DOHH2 (cell line): Measurements from ENCODE around the gene ZNF316.
"Not testable (repeated sequence)": the region's sequence is repeated elsewhere in the genome, so short reads cannot be mapped to it uniquely, and the experiment has no call there.

Experiments
- H3F3A ChIP-seq: fragments of 200-600 bp; sonication (generic), shearing (Covaris generic); 2 replicates; pipeline ENCODE4 v1.6.0; 2016; ENCODE audit warnings: antibody characterized with exemption, mild to moderate bottlenecking; ENCODE audit not compliant: control insufficient read depth, insufficient read depth
- H3K27ac ChIP-seq: fragments of 200-600 bp; sonication (generic); 2 replicates; pipeline ENCODE4 v1.5.1; 2014; ENCODE audit warnings: low read depth, mild to moderate bottlenecking, low read length, moderate library complexity
- H3K27me3 ChIP-seq: fragments of 200-600 bp; sonication (generic); 2 replicates; pipeline ENCODE4 v1.6.1; 2014; ENCODE audit warnings: mild to moderate bottlenecking, low read length, mixed read lengths; ENCODE audit not compliant: control insufficient read depth
- H3K36me3 ChIP-seq: fragments of 200-600 bp; sonication (generic); 2 replicates; pipeline ENCODE4 v1.6.1; 2014; ENCODE audit warnings: mild to moderate bottlenecking, low read length, moderate library complexity, mixed read lengths; ENCODE audit not compliant: control insufficient read depth
- H3K4me1 ChIP-seq: fragments of 200-600 bp; sonication (generic); 2 replicates; pipeline ENCODE4 v1.6.1; 2014; ENCODE audit warnings: mild to moderate bottlenecking, low read length, mixed read lengths; ENCODE audit not compliant: control insufficient read depth
- H3K4me2 ChIP-seq: fragments of 200-600 bp; sonication (generic); 2 replicates; pipeline ENCODE4 v1.6.0; 2014; ENCODE audit warnings: mild to moderate bottlenecking, low read length, moderate library complexity
- H3K4me3 ChIP-seq: fragments of 200-600 bp; sonication (generic); 2 replicates; pipeline ENCODE4 v1.5.1; 2014; ENCODE audit warnings: mild to moderate bottlenecking, low read length, mixed read lengths
- H3K79me2 ChIP-seq: fragments of 200-600 bp; sonication (generic); 2 replicates; pipeline ENCODE4 v1.6.1; 2014; ENCODE audit warnings: mild to moderate bottlenecking, low read length, mixed read lengths; ENCODE audit not compliant: control insufficient read depth
- H3K9me2 ChIP-seq: fragments of 200-600 bp; sonication (generic); replicated peaks from 2 replicates; pipeline ENCODE4 v1.6.1; 2014; ENCODE audit warnings: mild to moderate bottlenecking, low read length, mixed read lengths; ENCODE audit not compliant: control insufficient read depth
- H3K9me3 ChIP-seq: fragments of 200-600 bp; sonication (generic); 2 replicates; pipeline ENCODE4 v1.6.1; 2014; ENCODE audit warnings: antibody characterized with exemption, low read length, mixed read lengths; ENCODE audit not compliant: control insufficient read depth, insufficient read depth
- H4K20me1 ChIP-seq: fragments of 200-600 bp; sonication (generic); 2 replicates; pipeline ENCODE4 v1.6.0; 2014; ENCODE audit warnings: low read depth, mild to moderate bottlenecking, antibody characterized with exemption, low read length, moderate library complexity; ENCODE audit not compliant: control insufficient read depth, insufficient read depth
- EZH2phosphoT487 ChIP-seq: fragments of 200-600 bp; sonication (generic); IDR thresholded peaks from 2 replicates; pipeline ENCODE4 v1.6.1; 2017; ENCODE audit warnings: borderline replicate concordance, mild to moderate bottlenecking, antibody characterized with exemption, low read length, moderate library complexity, mixed read lengths
- TF ChIP-seq, protein P1 (sequence below): fragments of 200-600 bp; sonication (generic); IDR thresholded peaks from one replicate; pipeline ENCODE4 v1.5.1; 2014; ENCODE audit warnings: antibody characterized with exemption, mild to moderate bottlenecking, low read depth, low read length; ENCODE audit not compliant: poor library complexity, severe bottlenecking

Gene ZNF316

DNA sequence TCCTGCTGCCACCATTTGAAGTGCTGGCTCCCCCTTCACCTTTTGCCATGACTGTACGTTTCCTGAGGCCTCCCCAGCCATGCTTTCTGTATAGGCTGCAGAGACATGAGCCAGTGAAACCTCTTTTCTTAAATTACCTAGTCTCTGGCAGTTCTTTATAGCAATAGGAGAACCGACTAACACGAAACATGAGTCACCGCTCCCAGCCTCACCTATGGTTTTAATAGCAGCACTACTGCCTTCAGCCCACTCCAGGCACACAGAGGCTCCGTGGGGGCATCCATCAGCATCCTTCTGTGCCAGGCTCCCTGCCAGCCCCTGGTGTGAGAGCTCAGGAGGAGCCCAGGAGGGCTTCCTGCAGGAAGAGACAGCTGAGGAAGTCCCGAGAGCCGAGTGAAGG is 5.5 kb upstream of the ZNF316 start:
- Histone ChIP-seq H3K36me3 (no peaks in the 10 kb centered on the region), H3K9me3 (no peaks in the 10 kb centered on the region), H3K4me2 (no peak overlapping the region), H3K4me3 (no peak overlapping the region), H3K9me2 (no peaks in the 10 kb centered on the region), H3K79me2 (no peaks in the 10 kb centered on the region), H3K4me1 (peaks cover 16% of the 10 kb centered on the region), H3F3A (peaks cover 3% of the 10 kb centered on the region; the same call in 1 of the 2 replicates), H3K27ac (no peak overlapping the region), H4K20me1 (no peaks in the 10 kb centered on the region), H3K27me3 (no peaks in the 10 kb centered on the region)
- TF ChIP-seq, protein P1, sequence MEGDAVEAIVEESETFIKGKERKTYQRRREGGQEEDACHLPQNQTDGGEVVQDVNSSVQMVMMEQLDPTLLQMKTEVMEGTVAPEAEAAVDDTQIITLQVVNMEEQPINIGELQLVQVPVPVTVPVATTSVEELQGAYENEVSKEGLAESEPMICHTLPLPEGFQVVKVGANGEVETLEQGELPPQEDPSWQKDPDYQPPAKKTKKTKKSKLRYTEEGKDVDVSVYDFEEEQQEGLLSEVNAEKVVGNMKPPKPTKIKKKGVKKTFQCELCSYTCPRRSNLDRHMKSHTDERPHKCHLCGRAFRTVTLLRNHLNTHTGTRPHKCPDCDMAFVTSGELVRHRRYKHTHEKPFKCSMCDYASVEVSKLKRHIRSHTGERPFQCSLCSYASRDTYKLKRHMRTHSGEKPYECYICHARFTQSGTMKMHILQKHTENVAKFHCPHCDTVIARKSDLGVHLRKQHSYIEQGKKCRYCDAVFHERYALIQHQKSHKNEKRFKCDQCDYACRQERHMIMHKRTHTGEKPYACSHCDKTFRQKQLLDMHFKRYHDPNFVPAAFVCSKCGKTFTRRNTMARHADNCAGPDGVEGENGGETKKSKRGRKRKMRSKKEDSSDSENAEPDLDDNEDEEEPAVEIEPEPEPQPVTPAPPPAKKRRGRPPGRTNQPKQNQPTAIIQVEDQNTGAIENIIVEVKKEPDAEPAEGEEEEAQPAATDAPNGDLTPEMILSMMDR, result no peak
- no peak for TF ChIP-seq EZH2phosphoT487

DNA sequence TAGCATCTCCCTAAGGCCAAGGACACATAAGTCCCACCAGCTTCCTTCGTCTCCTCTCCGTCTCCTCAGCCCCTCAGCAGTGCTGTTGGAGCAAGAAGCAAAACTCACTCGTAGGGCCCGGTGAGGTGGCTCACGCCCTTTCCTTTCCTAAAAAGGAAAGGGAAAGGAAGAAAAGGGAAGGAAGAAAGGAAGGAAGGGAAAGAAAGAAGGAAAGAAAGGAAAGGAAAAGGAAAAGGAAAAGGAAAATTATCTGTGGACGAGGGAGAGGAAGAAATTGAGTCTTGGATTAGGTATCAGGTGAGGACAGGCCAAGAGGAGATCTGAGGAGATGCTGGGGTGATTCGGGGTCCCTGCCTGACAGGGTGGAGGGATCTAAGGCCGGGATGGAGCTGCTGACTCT is 3.1 kb upstream of the ZNF316 start:
- Histone ChIP-seq H3K36me3 (peaks cover 8% of the 10 kb centered on the region), H3K4me1 (peaks cover 33% of the 10 kb centered on the region), H4K20me1 (no peaks in the 10 kb centered on the region), H3K27ac (no peak overlapping the region), H3K27me3 (no peaks in the 10 kb centered on the region), H3K9me3 (no peaks in the 10 kb centered on the region), H3F3A (peaks cover 3% of the 10 kb centered on the region; the same call in 1 of the 2 replicates), H3K9me2 (no peaks in the 10 kb centered on the region), H3K4me2 (no peak overlapping the region), H3K79me2 (peaks cover 19% of the 10 kb centered on the region), H3K4me3 (no peak overlapping the region)
- TF ChIP-seq EZH2phosphoT487, result no peak
- TF ChIP-seq, protein P1, result no peak

DNA sequence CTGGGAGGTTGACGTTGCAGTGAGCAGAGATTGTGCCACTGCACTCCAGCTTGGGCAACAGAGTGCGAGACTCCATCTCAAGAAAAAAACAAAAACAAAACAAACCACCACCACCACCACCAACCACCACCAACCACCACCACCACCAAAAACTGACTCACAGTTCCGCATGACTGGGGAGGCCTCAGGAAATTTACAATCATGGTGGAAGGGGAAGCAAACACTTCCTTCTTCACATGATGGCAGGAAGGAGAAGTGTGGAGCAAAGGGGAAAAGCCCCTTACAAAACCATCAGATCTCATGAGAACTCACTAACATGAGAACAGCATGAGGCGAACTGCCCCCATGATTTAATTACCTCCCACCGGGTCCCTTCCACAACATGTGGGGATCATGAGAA is 2.1 kb upstream of the ZNF316 start:
- not testable (repeated sequence) for H3K27me3 ChIP-seq, H3K4me2 ChIP-seq, H3K4me3 ChIP-seq, H3K9me3 ChIP-seq, H4K20me1 ChIP-seq, H3K9me2 ChIP-seq, H3K27ac ChIP-seq, H3F3A ChIP-seq
- peaks cover 29% of the 10 kb centered on the region for H3K79me2 ChIP-seq
- peaks cover 35% of the 10 kb centered on the region for H3K4me1 ChIP-seq
- H3K36me3 ChIP-seq, result peaks cover 17% of the 10 kb centered on the region

DNA sequence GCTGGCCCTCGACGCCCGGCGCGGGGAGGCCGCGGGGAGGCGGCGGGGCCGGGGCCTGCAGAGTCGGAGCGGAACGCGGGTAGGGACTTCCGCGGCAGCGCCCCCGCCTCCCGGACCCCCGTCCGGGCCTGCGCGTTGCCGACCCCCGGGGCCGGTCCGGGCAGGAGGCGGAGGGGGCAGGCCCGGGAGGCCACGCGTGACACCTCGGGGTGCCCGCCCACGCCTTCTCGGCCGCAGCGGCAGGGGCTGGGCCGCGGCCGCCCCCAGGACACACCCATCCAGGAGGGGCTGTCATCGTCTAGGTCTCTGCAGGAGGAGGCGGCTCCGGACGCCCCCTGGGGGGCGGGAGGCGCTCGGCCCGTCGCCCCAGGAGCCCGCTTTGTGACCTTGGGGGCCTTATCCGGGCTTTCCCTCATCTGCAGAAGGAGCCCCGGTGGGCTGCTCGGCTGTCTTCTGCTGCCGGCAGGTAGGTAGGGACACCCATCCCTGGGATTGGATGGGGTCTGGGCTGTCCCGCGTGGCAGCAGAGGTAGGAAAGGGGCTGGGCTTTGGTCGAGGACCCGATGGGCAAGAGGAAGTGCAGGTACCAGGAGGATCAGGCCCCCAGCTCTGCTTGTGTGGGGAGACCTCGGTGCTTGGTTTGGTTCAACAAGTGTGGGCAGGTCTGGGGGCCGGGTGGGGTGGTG is 569 bp downstream of the ZNF316 start:
- TF ChIP-seq EZH2phosphoT487, result no peak
- TF ChIP-seq, protein P1, result peak; percentile 63
- Histone ChIP-seq H3K9me3 (no peaks in the 10 kb centered on the region), H3K9me2 (no peaks in the 10 kb centered on the region), H4K20me1 (0 out of 2 replicates have a peak, but pooled peaks cover 4% of the 10 kb centered on the region), H3K79me2 (peaks cover 50% of the 10 kb centered on the region), H3K36me3 (peaks cover 44% of the 10 kb centered on the region), H3K27ac (no peak overlapping the region), H3F3A (peaks cover 3% of the 10 kb centered on the region; the same call in 1 of the 2 replicates), H3K27me3 (no peaks in the 10 kb centered on the region), H3K4me2 (peak overlapping the region; percentile 96), H3K4me3 (peak overlapping the region; percentile 89), H3K4me1 (peaks cover 35% of the 10 kb centered on the region)
